ENCODE data around the gene OR6C4.

The OR6C4 gene

DNA sequence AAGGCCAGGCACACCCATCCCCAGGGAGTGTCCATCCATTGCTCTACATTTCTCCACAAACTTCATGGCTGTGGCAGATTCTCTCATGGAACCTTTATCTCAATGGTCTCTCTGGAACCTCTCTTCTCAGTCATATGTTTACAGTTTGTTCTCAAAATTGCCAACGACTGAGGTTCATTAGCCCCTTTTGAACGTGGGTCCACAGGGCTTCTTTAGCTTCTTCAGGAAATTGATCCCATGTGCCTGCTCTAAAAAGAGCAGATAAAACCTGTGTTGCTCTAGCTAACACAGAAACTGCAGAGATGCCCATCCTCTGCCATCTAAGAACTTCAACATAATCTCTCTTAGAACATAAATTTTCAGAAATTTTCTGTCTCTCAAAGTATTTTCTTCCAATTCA, at the start of gene OR6C4:
Gene OR6C4, plus strand, starts transcription at position 301 of the 400 bp plus-strand sequence. CDS start 1,625 bp downstream, outside the sequence.
- no peak for TF ChIP-seq USF1 (IDR thresholded peaks at IDR 0.05)
- TF ChIP-seq NFIC (IDR thresholded peaks at IDR 0.05), result no peak
- no peak for TF ChIP-seq EP300 (IDR thresholded peaks at IDR 0.05; ENCODE audit: borderline replicate concordance)
- no peak for TF ChIP-seq YY1 (IDR thresholded peaks at IDR 0.05; ENCODE audit: low read depth)
- TF ChIP-seq FOXM1 (IDR thresholded peaks at IDR 0.05; ENCODE audit: borderline replicate concordance, low read depth), result no peak
- TF ChIP-seq EGR1 (IDR thresholded peaks at IDR 0.05), result no peak
- TF ChIP-seq CEBPB (IDR thresholded peaks at IDR 0.05), result no peak
- TF ChIP-seq ZBTB7A (IDR thresholded peaks at IDR 0.05; ENCODE audit: low read depth), result no peak
- TF ChIP-seq MAX (IDR thresholded peaks at IDR 0.05), result no peak
- no peak for TF ChIP-seq RAD21 (IDR thresholded peaks at IDR 0.05; ENCODE audit: low read depth)

DNA sequence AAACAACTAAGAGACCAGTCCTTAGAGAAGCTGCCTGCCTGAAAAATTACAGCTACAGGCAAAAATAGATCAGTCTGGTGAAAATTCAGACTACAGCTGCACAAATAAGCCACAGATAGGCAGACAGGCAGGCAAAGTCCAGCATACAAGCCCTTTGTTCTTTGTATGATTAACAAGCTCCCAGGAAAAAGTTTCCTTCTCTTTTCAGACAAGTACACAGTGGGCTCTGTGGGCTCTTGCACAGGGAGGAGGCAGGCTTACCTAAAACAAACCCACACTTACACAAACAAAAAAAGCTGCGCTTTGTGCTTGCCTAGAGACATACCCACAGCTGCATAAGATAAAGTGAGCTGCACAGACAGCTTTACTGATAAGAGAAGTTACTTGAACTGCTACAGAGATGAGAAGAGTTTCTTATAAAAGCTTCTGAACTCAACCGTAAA, 49.6 kb upstream of the OR6C4 start:
- no peak for TF ChIP-seq TCF12 (IDR thresholded peaks at IDR 0.05; ENCODE audit: low read depth)
- no peak for TF ChIP-seq CREB1 (IDR thresholded peaks at IDR 0.05; ENCODE audit: low read depth)
- no peak for TF ChIP-seq USF1 (IDR thresholded peaks at IDR 0.05)
- no peak for TF ChIP-seq CEBPB (IDR thresholded peaks at IDR 0.05)
- no peak for TF ChIP-seq TEAD4 (IDR thresholded peaks at IDR 0.05)
- no peak for TF ChIP-seq RAD21 (IDR thresholded peaks at IDR 0.05; ENCODE audit: low read depth)
- no peak for TF ChIP-seq EGR1 (IDR thresholded peaks at IDR 0.05)
- no peak for TF ChIP-seq REST (IDR thresholded peaks at IDR 0.05; ENCODE audit: low read depth)
- TF ChIP-seq FOXM1 (IDR thresholded peaks at IDR 0.05; ENCODE audit: borderline replicate concordance, low read depth), result no peak
- no peak for TF ChIP-seq YY1 (IDR thresholded peaks at IDR 0.05; ENCODE audit: low read depth)
- TF ChIP-seq MAX (IDR thresholded peaks at IDR 0.05), result no peak
- no peak for TF ChIP-seq TAF1 (IDR thresholded peaks at IDR 0.05; ENCODE audit: low read depth)
- no peak for TF ChIP-seq NFIC (IDR thresholded peaks at IDR 0.05)
- no peak for TF ChIP-seq EP300 (IDR thresholded peaks at IDR 0.05; ENCODE audit: borderline replicate concordance)
- TF ChIP-seq ZBTB7A (IDR thresholded peaks at IDR 0.05; ENCODE audit: low read depth), result no peak

DNA sequence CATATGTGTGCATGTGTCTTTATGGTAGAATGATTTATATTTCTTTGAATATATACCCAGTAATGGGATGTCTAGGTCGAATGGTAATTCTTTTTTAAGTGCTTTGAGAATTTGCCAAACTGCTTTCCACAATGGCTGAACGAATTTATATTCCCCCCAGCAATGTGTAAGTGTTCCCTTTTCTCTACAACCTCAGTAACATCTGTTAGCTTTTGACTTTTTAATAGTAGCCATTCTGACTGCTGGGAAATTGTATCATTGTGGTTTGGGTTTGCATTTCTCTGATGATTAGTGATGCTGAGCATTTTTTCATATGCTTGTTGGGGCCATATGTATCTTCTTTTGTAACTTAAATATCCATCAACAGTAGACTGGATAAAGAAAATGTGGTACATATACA, 47.8 kb upstream of the OR6C4 start:
- no peak for TF ChIP-seq YY1 (IDR thresholded peaks at IDR 0.05; ENCODE audit: low read depth)
- TF ChIP-seq NFIC (IDR thresholded peaks at IDR 0.05), result no peak
- TF ChIP-seq USF1 (IDR thresholded peaks at IDR 0.05), result no peak
- TF ChIP-seq RAD21 (IDR thresholded peaks at IDR 0.05; ENCODE audit: low read depth), result no peak
- TF ChIP-seq TAF1 (IDR thresholded peaks at IDR 0.05; ENCODE audit: low read depth), result no peak
- TF ChIP-seq REST (IDR thresholded peaks at IDR 0.05; ENCODE audit: low read depth), result no peak
- TF ChIP-seq EP300 (IDR thresholded peaks at IDR 0.05; ENCODE audit: borderline replicate concordance), result no peak
- no peak for TF ChIP-seq TEAD4 (IDR thresholded peaks at IDR 0.05)
- no peak for TF ChIP-seq ZBTB7A (IDR thresholded peaks at IDR 0.05; ENCODE audit: low read depth)
- TF ChIP-seq CREB1 (IDR thresholded peaks at IDR 0.05; ENCODE audit: low read depth), result no peak
- no peak for TF ChIP-seq FOXM1 (IDR thresholded peaks at IDR 0.05; ENCODE audit: borderline replicate concordance, low read depth)
- TF ChIP-seq EGR1 (IDR thresholded peaks at IDR 0.05), result no peak
- no peak for TF ChIP-seq MAX (IDR thresholded peaks at IDR 0.05)
- no peak for TF ChIP-seq CEBPB (IDR thresholded peaks at IDR 0.05)

DNA sequence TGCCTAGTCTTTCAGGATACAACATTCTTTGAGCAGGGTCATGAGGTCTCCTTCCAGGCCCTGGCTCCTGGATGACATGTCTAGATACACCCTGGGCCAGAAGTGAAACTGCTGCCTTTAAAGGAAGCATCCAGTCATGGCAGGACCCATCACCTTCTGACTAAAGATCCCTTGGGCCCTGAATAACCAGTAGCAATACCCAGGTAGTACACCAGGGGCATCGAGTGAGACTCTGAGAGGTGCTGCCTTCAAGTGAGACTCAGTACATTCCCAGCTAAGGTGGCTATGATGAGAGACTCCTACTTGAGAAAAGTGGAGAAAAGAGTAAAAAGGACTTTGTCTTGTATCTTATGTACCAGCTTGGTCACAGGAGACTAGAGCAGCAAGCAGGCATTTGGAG, 33.7 kb upstream of the OR6C4 start:
- TF ChIP-seq NFIC (IDR thresholded peaks at IDR 0.05), result no peak
- no peak for TF ChIP-seq TEAD4 (IDR thresholded peaks at IDR 0.05)
- no peak for TF ChIP-seq TCF12 (IDR thresholded peaks at IDR 0.05; ENCODE audit: low read depth)
- TF ChIP-seq FOXM1 (IDR thresholded peaks at IDR 0.05; ENCODE audit: borderline replicate concordance, low read depth), result no peak
- no peak for TF ChIP-seq EP300 (IDR thresholded peaks at IDR 0.05; ENCODE audit: borderline replicate concordance)

DNA sequence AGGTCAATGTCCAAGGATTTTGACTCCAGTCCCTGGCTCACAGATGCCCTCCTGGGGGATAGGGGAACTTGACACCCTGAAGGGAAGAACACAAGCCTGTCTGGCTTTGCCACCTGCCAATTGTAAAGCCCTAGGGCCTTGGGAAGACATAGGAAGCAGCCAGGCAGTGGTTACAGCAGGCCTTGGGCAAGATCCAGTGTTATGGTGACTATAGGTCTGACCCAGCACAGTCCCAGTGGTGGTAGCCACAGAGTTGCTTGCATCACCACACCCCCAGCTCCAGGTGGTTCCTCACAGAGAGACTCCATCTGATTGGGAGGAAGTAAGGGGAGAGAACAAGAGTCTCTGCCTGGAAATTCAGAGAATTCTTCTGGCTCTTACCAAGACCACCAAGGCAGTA, 33.0 kb upstream of the OR6C4 start:
- TF ChIP-seq CREB1 (IDR thresholded peaks at IDR 0.05; ENCODE audit: low read depth) (no peak), EP300 (IDR thresholded peaks at IDR 0.05; ENCODE audit: borderline replicate concordance) (no peak), TAF1 (IDR thresholded peaks at IDR 0.05; ENCODE audit: low read depth) (no peak), NFIC (IDR thresholded peaks at IDR 0.05) (no peak), REST (IDR thresholded peaks at IDR 0.05; ENCODE audit: low read depth) (no peak), YY1 (IDR thresholded peaks at IDR 0.05; ENCODE audit: low read depth) (no peak), CEBPB (IDR thresholded peaks at IDR 0.05) (no peak), EGR1 (IDR thresholded peaks at IDR 0.05) (no peak), RAD21 (IDR thresholded peaks at IDR 0.05; ENCODE audit: low read depth) (no peak)

Data from Ishikawa (cell line).